Embryonic facial prominence (tissue), 1 donor: ENCODE data around the gene XXYLT1.
"Not testable (repeated sequence)": the region's sequence is repeated elsewhere in the genome, so short reads cannot be mapped to it uniquely, and the experiment has no call there.

Experiments
- DNase-seq: peaks from one replicate; pipeline ENCODE4 v3.0.0-alpha.2; 2016; ENCODE audit errors: extremely low spot score

Gene XXYLT1

GRCh38 chr3:195097331-195098255 lies 173.4 kb downstream of the XXYLT1 start:
- no peak for DNase-seq

- DNase-seq = no peak
Observed at GRCh38 chr3:195096484-195097330, 174.3 kb downstream of the XXYLT1 start.

- no peak for DNase-seq
Observed at GRCh38 chr3:195096053-195096452, 174.9 kb downstream of the XXYLT1 start.

GRCh38 chr3:195095704-195096036 lies 175.3 kb downstream of the XXYLT1 start:
- no peak for DNase-seq

GRCh38 chr3:195095035-195095703 lies 175.8 kb downstream of the XXYLT1 start:
- no peak for DNase-seq

- DNase-seq = no peak
Observed at GRCh38 chr3:195094191-195094921, 176.6 kb downstream of the XXYLT1 start.

- DNase-seq = no peak
Observed at GRCh38 chr3:195093731-195094130, 177.2 kb downstream of the XXYLT1 start.

- not testable (repeated sequence) for DNase-seq
Observed at GRCh38 chr3:195087840-195088601, 182.9 kb downstream of the XXYLT1 start.

GRCh38 chr3:195087328-195087727 lies 183.6 kb downstream of the XXYLT1 start:
- no peak for DNase-seq

- no peak for DNase-seq
Observed at GRCh38 chr3:195086885-195087284, 184.1 kb downstream of the XXYLT1 start.

GRCh38 chr3:195086341-195086740 lies 184.6 kb downstream of the XXYLT1 start:
- no peak for DNase-seq

- no peak for DNase-seq
Observed at GRCh38 chr3:195085356-195086130, 185.4 kb downstream of the XXYLT1 start.

- DNase-seq = no peak
Observed at GRCh38 chr3:195084746-195085145, 186.2 kb downstream of the XXYLT1 start.

- DNase-seq = no peak
Observed at GRCh38 chr3:195083659-195084058, 187.3 kb downstream of the XXYLT1 start.

GRCh38 chr3:195082811-195083210 lies 188.1 kb downstream of the XXYLT1 start:
- DNase-seq = no peak

GRCh38 chr3:195081242-195081963 lies 189.6 kb downstream of the XXYLT1 start:
- DNase-seq = no peak

- DNase-seq = no peak
Observed at GRCh38 chr3:195080571-195081151, 190.3 kb downstream of the XXYLT1 start.

- DNase-seq = no peak
Observed at GRCh38 chr3:195080125-195080524, 190.8 kb downstream of the XXYLT1 start.

GRCh38 chr3:195079636-195080035 lies 191.3 kb downstream of the XXYLT1 start:
- no peak for DNase-seq
